Loucy (cell line): Measurements from ENCODE around the gene PHACTR1.

Experiments
- H2AFZ ChIP-seq: fragments of 200-600 bp; sonication (generic); 2 replicates; pipeline ENCODE4 v1.6.0; 2016; ENCODE audit warnings: antibody characterized with exemption, mild to moderate bottlenecking, low read length, moderate library complexity
- H3F3A ChIP-seq: fragments of 200-600 bp; 2 replicates; pipeline ENCODE4 v1.6.0; 2016; ENCODE audit warnings: antibody characterized with exemption, low read depth, mild to moderate bottlenecking
- H3K27me3 ChIP-seq: fragments of 200-600 bp; sonication (generic); 2 replicates; pipeline ENCODE4 v1.6.1; 2014; ENCODE audit warnings: low read length, mild to moderate bottlenecking; ENCODE audit not compliant: insufficient read depth, poor library complexity, severe bottlenecking
- H3K36me3 ChIP-seq: fragments of 200-600 bp; sonication (generic); 2 replicates; pipeline ENCODE4 v1.6.1; 2016; ENCODE audit warnings: low read length; ENCODE audit not compliant: insufficient read depth
- H3K4me1 ChIP-seq: fragments of 200-600 bp; sonication (generic); 2 replicates; pipeline ENCODE4 v1.5.1; 2014; ENCODE audit warnings: low read length, mild to moderate bottlenecking; ENCODE audit not compliant: insufficient read depth, poor library complexity, severe bottlenecking
- H3K4me2 ChIP-seq: fragments of 200-600 bp; sonication (generic); 2 replicates; pipeline ENCODE4 v1.6.0; 2014; ENCODE audit warnings: antibody characterized with exemption, low read length, low read depth, mild to moderate bottlenecking; ENCODE audit not compliant: poor library complexity, severe bottlenecking
- H3K4me3 ChIP-seq: fragments of 200-600 bp; sonication (generic); 2 replicates; pipeline ENCODE4 v1.5.1; 2014; ENCODE audit warnings: low read length, mild to moderate bottlenecking, mixed read lengths; ENCODE audit not compliant: poor library complexity, severe bottlenecking
- H3K79me2 ChIP-seq: fragments of 200-600 bp; sonication (generic); 2 replicates; pipeline ENCODE4 v1.6.1; 2014; ENCODE audit warnings: low read length; ENCODE audit not compliant: insufficient read depth
- H3K9ac ChIP-seq: fragments of 200-600 bp; sonication (generic); 2 replicates; pipeline ENCODE4 v1.6.0; 2014; ENCODE audit warnings: mild to moderate bottlenecking, low read depth, low read length, moderate library complexity; ENCODE audit not compliant: poor library complexity, severe bottlenecking
- H3K9me2 ChIP-seq: fragments of 200-600 bp; sonication (generic); replicated peaks from 2 replicates; pipeline ENCODE4 v1.6.1; 2016; ENCODE audit warnings: low read depth, low read length, mixed read lengths
- H3K9me3 ChIP-seq: fragments of 200-600 bp; sonication (generic); 2 replicates; pipeline ENCODE4 v1.6.1; 2014; ENCODE audit warnings: mild to moderate bottlenecking, antibody characterized with exemption, low read length, low read depth; ENCODE audit not compliant: insufficient read depth
- H4K20me1 ChIP-seq: fragments of 200-600 bp; sonication (generic); 2 replicates; pipeline ENCODE4 v1.6.0; 2014; ENCODE audit warnings: antibody characterized with exemption, low read length, mild to moderate bottlenecking; ENCODE audit not compliant: insufficient read depth, poor library complexity, severe bottlenecking
- EZH2phosphoT487 ChIP-seq: fragments of 200-600 bp; IDR thresholded peaks from 2 replicates; pipeline ENCODE4 v1.6.1; 2018; ENCODE audit warnings: antibody characterized with exemption, mild to moderate bottlenecking, moderate library complexity, borderline replicate concordance
- TF ChIP-seq, protein P1 (sequence below): fragments of 200-600 bp; sonication (generic); conservative IDR thresholded peaks from 2 replicates; pipeline ENCODE4 v1.5.1; 2014; ENCODE audit warnings: mild to moderate bottlenecking, antibody characterized with exemption, low read length

Gene PHACTR1

DNA sequence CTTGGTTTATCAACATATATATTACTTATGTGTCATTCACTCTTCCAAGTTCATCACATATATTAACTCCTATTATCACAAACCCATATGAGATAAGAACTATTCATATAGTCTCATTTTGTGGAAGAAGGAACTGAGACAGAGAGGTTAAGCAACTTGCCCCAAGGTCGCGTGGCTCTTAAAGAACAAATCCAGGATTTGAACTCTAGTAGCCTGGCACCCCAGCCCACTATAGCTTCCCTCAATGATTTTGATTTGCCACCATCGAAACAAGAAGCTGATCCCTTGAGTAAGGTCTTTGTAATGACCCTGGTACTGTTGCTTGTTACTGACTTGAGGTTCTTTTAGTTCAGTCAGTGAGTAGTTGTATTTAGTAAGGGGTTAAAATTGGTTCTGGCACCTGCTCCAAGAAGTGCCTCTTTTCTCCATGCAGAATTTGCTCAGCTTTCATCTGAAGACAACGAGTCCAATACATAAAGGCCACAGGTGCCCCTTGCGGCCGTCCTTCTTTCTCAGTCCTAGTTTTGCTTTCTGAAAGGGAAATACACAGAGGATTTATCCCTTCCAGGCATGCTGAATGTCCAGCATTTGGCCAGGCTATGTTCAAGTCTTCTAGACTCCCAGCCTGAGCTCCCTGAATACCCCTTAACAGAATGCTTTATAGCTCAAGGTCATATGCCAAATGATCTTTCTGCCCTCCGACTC lies 358.7 kb downstream of the PHACTR1 start:
- Histone ChIP-seq H3K79me2 (no peaks in the 10 kb centered on the region), H4K20me1 (no peaks in the 10 kb centered on the region), H3K9me2 (no peaks in the 10 kb centered on the region), H3K9ac (no peak overlapping the region), H3K9me3 (no peaks in the 10 kb centered on the region), H3K27me3 (no peaks in the 10 kb centered on the region), H3K4me3 (no peak overlapping the region), H3F3A (no peaks in the 10 kb centered on the region), H3K4me2 (no peak overlapping the region), H3K4me1 (no peaks in the 10 kb centered on the region), H3K36me3 (no peaks in the 10 kb centered on the region), H2AFZ (no peak overlapping the region)
- TF ChIP-seq, protein P1, sequence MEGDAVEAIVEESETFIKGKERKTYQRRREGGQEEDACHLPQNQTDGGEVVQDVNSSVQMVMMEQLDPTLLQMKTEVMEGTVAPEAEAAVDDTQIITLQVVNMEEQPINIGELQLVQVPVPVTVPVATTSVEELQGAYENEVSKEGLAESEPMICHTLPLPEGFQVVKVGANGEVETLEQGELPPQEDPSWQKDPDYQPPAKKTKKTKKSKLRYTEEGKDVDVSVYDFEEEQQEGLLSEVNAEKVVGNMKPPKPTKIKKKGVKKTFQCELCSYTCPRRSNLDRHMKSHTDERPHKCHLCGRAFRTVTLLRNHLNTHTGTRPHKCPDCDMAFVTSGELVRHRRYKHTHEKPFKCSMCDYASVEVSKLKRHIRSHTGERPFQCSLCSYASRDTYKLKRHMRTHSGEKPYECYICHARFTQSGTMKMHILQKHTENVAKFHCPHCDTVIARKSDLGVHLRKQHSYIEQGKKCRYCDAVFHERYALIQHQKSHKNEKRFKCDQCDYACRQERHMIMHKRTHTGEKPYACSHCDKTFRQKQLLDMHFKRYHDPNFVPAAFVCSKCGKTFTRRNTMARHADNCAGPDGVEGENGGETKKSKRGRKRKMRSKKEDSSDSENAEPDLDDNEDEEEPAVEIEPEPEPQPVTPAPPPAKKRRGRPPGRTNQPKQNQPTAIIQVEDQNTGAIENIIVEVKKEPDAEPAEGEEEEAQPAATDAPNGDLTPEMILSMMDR: no peak
- TF ChIP-seq EZH2phosphoT487: no peak

DNA sequence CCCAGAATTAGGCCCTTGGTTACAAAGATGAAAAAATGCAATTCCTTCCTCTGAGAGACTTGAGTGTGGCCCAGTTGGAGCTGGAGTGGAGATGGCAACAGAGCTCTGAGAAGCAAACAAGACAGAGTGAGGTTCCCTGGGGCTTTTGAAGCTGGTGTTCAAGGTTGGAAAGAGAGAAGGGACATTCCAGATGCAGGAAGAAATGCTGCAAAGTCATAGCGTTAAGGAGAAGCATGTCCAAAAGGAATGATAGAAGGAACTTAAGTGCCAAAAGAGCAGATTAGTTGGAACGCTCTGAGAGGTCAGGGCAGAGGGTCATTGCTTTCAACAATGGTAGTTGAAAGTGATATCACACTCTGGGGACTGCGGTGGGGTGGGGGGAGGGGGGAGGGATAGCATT lies 360.0 kb downstream of the PHACTR1 start:
- Histone ChIP-seq H3F3A (no peaks in the 10 kb centered on the region), H3K9ac (no peak overlapping the region), H3K4me2 (no peak overlapping the region), H4K20me1 (no peaks in the 10 kb centered on the region), H3K27me3 (no peaks in the 10 kb centered on the region), H3K9me2 (no peaks in the 10 kb centered on the region), H3K4me3 (no peak overlapping the region), H2AFZ (no peak overlapping the region), H3K9me3 (no peaks in the 10 kb centered on the region), H3K36me3 (no peaks in the 10 kb centered on the region), H3K79me2 (no peaks in the 10 kb centered on the region), H3K4me1 (no peaks in the 10 kb centered on the region)
- no peak for TF ChIP-seq EZH2phosphoT487

DNA sequence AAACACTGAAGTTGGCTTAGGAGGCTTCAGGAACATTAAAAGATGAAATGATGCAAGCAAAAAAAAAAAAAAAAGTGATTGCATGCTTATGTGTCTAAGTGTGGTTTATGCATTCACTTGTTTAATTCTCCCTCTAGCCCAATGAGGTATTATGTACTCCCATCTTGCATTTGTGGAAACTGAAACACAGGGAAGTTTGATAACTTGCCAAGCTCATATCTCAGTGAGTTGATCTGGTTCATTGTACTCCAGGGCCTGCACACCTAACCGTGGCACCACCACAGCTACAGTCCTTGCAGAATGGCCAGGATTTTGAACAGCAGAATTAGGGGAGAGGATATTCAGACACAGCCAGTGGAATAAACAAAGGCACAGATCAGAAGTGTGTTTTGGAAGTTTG lies 360.6 kb downstream of the PHACTR1 start:
- no peak overlapping the region for H3K4me2 ChIP-seq
- no peaks in the 10 kb centered on the region for H3K9me2 ChIP-seq
- TF ChIP-seq, protein P1: no peak
- no peak for TF ChIP-seq EZH2phosphoT487
- H4K20me1 ChIP-seq: no peaks in the 10 kb centered on the region
- H3K79me2 ChIP-seq: no peaks in the 10 kb centered on the region
- H2AFZ ChIP-seq: no peak overlapping the region
- no peaks in the 10 kb centered on the region for H3K36me3 ChIP-seq
- no peak overlapping the region for H3K9ac ChIP-seq
- H3K9me3 ChIP-seq: no peaks in the 10 kb centered on the region
- H3K4me3 ChIP-seq: no peak overlapping the region
- H3K27me3 ChIP-seq: no peaks in the 10 kb centered on the region
- no peaks in the 10 kb centered on the region for H3F3A ChIP-seq
- no peaks in the 10 kb centered on the region for H3K4me1 ChIP-seq
